Astrocyte of the cerebellum (primary cell): Measurements from ENCODE around the gene SNRNP70.
"Not testable (repeated sequence)": the region's sequence is repeated elsewhere in the genome, so short reads cannot be mapped to it uniquely, and the experiment has no call there.

Experiments used
- DNase-seq: peaks from one replicate; pipeline ENCODE4 v3.0.0-alpha.2; 2011; ENCODE audit warnings: low read depth
- H3K4me3 ChIP-seq: 2 replicates; pipeline ENCODE4 v1.5.1; 2011; ENCODE audit warnings: mild to moderate bottlenecking, low read depth, low read length, moderate library complexity
- in situ Hi-C: cut with HindIII; loops from 2 replicates; pipeline ENCODE4 v1.10.0; 2017; ENCODE audit warnings: low sequenced_read_pairs
- TF ChIP-seq, protein P1 (sequence below): IDR thresholded peaks from 2 replicates; pipeline ENCODE4 v1.5.1; 2012; ENCODE audit warnings: low read length, low read depth, moderate library complexity, mild to moderate bottlenecking; ENCODE audit errors: missing control alignments

SNRNP70 gene

DNA sequence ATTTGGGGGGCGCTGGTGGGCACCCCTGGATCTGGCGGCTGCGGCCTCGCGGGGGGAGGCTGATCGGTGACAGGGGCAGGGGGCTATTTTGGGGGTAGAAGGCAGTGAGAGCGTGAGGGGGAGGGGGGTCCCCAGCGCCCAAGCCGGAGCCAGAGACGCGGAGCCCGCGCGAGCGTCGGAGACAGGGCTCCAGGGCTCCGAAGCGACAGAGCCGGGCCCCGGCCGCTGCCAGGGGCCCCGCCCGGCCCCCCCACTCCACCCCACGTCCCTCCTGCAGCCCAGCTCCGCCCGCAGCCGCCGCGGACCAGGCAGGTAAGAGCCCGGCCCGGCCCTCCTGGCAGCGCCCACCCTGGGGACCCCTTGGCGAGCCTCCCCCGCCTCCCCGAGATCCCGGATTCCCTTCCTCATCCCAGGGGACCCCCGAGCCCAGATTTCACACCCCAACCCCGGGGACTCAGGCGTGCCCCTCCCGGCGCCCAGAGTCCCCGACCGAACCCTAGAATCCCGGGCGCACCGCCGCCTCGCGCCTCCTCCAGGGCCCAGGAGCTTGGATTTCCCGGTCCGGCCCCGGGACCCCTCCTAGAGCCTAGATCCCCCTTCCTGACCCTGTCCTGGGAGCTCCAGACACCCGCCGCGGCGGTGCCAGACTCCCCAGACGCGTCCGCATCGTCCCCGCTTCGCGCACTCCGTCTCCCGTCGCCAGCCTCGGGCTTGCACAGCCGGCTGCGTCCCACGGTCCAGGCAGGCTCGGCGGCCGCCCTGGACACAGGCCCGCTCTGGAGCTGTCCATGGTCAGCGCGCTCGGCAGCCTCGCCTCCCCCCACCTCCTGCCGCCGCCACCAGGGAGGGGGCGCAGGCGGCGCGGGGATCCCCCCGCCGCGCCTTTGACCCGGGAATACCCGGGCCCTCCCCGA is 34.4 kb downstream of the SNRNP70 start, which contains the start of gene PPFIA3:
Gene PPFIA3 (plus strand): TSS at position 134 of the 914 bp plus-strand sequence. CDS start 8,330 bp downstream, outside the sequence.
- H3K4me3 ChIP-seq: peak within 1 kb of the TSS; percentile 67
- TF ChIP-seq, protein P1, sequence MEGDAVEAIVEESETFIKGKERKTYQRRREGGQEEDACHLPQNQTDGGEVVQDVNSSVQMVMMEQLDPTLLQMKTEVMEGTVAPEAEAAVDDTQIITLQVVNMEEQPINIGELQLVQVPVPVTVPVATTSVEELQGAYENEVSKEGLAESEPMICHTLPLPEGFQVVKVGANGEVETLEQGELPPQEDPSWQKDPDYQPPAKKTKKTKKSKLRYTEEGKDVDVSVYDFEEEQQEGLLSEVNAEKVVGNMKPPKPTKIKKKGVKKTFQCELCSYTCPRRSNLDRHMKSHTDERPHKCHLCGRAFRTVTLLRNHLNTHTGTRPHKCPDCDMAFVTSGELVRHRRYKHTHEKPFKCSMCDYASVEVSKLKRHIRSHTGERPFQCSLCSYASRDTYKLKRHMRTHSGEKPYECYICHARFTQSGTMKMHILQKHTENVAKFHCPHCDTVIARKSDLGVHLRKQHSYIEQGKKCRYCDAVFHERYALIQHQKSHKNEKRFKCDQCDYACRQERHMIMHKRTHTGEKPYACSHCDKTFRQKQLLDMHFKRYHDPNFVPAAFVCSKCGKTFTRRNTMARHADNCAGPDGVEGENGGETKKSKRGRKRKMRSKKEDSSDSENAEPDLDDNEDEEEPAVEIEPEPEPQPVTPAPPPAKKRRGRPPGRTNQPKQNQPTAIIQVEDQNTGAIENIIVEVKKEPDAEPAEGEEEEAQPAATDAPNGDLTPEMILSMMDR: no peak
- in situ Hi-C loops: no loop called here
- DNase-seq: no peak

DNA sequence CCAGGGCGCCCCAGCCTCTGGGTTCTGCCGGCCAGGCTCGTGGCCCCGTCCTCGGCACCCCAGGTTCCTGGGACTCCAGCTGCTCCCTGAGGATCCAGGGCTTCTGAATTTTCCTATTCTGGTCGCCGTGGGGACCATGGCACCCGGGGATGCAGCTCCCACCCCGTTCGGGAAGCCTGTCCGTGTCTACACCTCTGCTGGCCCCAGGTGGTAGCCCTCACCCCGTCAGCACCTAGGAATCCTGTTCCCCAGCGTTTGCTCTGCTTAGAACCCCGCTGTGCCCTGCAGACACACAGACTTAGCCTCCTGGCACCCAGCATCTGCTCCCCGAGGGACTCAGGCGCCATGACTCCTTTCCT is 35.1 kb downstream of the SNRNP70 start:
- in situ Hi-C loops: no loop called here
- no peak for DNase-seq
- TF ChIP-seq, protein P1: no peak
- no peak overlapping the region for H3K4me3 ChIP-seq

DNA sequence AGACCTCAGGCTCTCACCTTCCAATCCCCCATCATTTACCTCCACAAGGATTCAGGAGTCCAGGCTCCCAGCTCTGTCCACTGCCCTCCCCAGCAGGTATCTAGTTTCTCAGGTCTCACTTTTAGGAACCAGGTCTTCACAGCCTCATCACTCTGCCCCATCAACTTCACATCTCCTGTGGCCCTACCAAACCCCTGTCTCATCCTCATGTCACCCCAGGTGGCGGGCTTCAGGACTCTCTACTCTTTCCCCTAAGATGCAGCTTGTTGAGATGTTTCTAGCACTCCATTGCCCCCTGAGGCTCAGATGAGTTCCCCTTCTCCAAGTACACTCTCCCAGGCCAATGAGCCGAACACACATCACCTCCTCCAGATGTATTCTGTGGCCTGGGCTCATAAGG is 35.6 kb downstream of the SNRNP70 start:
- DNase-seq: no peak
- no peak overlapping the region for H3K4me3 ChIP-seq
- TF ChIP-seq, protein P1: no peak
- in situ Hi-C loops: no loop called here

DNA sequence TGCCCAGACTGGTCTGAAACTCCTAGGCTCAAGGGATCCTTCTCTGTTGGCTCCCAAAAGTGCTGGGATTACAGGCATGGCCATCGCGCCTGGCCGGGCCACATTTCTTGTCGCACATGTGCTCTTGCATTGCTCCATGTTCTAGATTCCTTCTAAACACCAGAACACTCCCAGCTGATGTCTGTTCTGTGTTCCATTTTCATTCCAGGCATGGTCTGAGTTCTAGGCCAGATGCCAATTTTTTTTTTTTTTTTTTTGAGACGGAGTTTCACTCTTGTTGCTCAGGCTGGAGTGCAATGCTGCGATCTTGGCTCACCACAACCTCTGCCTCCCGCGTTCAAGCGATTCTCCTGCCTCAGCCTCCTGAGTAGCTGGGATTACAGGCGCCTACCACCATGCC is 36.6 kb downstream of the SNRNP70 start:
- H3K4me3 ChIP-seq, in situ Hi-C loops, DNase-seq: not testable (repeated sequence)

DNA sequence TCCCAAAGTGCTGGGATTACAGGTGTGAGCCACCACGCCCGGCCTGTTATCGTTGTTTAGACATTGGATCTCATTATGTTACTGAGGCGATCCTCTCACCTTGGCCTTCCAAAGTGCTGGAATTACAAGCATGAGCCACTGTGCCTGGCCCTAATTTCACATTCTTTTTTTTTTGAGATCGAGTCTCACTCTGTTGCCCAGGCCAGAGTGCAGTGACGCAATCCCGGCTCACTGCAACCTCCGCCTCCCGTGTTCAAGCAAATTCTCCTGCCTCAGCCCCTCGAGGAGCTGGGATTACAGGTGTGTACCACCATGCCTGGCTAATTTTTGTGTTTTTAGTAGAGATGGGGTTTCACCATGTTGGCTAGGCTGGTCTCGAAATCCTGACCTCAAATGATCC is 38.0 kb downstream of the SNRNP70 start:
- DNase-seq, H3K4me3 ChIP-seq, in situ Hi-C loops: not testable (repeated sequence)

DNA sequence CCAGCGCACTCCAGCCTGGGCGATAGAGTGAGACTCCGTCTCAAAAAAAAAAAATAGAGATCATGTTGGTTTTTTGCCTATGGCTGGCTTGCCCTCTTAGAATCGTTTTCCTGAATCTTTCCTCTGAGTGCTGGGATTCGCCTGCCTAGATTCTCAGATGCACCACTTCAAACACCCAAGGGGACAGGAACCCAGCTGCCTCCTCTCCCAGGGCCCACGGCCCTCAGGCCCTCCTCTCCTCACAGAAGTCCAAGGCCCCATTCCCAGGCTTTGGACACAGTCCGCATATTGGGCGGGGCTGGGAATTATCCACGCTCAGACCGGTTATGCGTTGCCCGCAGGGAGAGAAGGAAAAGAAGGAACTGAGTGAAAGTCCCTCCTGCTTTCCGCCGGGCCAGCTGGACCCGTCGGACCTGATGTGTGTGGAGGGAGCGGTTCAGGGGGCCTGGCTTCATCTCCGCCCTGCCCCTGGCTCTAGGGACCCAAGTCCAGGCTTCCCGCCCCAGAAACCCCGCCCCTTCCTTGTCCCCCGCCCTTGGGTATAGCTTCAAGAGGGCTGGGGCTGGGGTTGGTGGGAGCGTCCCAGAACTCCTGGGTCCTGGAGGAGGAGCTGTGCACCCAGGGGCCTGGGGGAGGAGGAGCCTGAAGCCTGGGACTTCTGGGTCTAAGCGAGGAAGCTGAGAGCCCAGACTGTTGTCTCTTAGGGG is 39.9 kb downstream of the SNRNP70 start:
- TF ChIP-seq, protein P1: no peak
- in situ Hi-C loops: no loop called here
- H3K4me3 ChIP-seq: no peak overlapping the region
- no peak for DNase-seq

DNA sequence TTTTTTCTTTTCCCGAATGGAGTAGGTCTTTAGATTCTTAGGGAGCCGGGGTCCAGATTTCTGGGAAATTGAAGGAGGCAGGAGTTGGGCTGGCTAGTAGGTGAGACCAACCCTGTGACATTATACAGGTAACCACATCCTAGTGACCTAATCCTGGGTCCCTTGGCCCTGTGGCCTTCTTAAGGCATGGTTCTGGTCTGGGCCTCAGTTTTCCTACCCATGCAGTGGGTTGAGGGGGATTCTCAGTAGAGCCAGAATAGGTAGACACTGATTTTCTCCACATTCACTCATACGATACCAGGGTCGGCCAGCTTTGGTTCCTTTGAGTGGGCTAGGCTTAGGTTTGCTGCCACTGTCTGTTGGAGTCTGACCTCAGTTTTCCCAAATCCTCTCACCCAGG is 41.3 kb downstream of the SNRNP70 start:
- TF ChIP-seq, protein P1: no peak
- DNase-seq: no peak
- no peak overlapping the region for H3K4me3 ChIP-seq
- in situ Hi-C loops: no loop called here

DNA sequence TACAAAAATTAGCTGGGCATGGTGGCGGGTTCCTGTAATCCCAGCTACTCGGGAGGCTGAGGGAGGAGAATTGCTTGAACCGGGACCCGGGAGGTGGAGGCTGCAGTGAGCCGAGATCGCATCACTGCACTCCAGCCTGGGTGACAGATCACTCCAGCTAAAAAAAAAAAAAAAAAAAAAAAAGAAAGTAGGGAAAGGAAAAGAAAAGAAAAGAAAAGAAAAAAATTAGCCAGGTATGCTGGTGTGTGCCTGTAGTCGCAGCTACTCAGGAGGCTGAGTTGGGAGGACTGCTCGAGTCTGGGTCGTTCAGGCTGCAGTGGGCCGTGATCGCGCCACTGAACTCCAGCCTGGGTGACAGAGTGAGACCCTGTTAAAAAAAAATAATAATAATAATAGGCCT is 42.0 kb downstream of the SNRNP70 start:
- DNase-seq, in situ Hi-C loops, H3K4me3 ChIP-seq: not testable (repeated sequence)
